GM19025 (cell line): ENCODE data around the gene MAST4.

Experiments
- ATAC-seq: cut with Tn5 transposase; IDR thresholded peaks from one replicate; pipeline ENCODE4 v1.9.1; 2021; ENCODE audit warnings: mild to moderate bottlenecking, low read depth, moderate library complexity; ENCODE audit not compliant: unreplicated experiment

MAST4 gene

DNA sequence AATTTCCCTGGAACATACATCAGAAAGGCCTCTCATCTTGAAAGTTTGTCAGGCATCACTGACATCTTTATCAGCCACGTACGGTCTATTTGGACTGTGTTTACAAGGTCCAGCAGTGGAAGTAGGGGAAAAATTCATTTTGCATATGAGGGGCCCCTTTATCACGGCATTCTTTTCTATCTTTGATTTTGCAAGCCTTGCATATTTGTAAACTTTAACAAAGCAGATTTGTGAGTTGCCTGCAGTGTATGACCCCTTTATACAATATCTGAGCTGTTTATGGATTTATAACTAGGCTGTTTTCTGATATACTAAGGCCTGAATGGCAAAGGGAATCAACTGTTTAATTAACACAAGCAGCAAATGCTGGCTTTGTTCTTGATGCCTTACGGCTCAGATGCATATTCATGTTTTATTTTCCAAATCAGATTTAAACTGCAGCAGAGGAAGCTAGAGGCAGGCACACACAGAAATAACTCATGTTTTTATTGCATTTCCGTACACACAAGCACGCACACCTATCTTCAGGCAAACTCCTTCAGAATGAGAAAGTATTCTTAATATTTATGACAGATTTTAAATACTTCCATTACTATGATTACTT, 539.3 kb downstream of the MAST4 start:
- no peak for ATAC-seq

DNA sequence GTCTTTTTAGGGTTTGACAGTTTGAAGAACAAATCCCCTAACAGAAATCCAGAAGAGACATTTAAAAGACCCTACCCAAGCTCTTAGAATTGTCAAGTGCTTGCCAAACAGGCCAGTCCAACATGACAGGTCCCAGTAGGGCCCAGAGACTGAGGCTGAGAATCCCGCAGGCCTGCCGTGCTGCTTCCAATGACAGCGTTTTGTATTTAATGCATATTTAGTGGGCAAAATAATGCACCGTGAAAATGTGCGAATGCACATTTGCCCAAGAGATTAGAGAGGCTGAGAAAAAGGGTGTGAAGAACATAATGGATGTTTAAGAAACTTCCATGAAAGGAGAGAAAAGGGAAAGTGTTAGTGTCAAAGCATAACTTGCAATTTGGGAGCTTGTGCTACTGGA, 542.8 kb downstream of the MAST4 start:
- ATAC-seq = no peak

DNA sequence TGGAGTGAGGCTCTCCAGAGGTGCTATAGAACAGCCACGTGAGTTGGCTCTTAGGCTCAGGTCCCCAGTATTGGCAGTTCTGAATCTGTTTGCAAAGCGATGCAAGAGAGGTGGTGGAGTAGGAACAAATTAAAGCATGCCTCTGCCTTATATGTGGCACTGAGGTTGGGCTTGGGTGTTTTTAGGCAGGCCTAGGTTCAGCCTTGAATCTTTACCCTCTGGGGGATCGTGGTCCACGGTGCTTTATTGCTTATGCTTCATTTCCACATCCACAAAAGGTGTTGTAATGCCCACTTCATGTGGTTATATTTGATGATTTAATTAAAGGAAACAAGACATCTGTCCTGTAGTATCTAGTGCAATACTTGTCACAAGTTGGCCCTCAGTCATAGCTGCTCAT, 544.2 kb downstream of the MAST4 start:
- ATAC-seq = no peak

DNA sequence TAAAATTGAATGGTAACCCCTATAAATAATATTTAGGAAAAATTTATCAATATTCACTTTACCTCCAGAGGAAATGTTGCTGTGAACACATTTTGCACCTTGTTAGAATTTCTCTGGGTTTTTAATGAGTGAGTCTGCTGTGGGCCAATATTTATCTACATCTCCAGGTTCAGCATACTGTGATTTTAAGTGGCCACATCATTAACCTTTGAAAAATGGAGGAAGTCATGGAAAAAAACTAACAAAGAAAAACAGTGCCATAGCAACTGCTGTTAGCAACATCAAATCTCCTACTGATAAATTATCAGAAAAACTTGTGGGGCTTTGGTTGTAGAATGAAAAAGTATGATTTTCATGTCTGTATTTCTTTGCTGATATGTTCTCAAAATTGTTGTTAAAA, 545.5 kb downstream of the MAST4 start:
- ATAC-seq = no peak

DNA sequence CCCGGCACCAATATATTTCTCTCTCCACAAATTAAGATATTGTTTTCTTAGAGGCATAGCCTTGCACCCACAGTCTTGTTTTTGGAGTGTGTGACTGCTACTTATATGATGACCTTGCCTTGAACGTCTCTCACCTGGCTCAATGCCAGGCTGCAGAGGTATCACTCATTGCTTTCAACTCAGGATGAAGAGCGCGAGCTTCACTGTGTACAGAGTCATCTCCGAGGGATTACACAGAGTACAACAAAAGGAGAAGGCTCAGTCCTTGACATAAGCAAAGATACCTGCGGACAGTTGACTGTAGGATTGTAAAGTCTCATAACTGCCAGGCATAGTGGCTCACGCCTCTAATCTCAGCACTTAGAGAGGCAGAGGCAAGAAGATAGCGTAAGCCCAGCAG, 546.6 kb downstream of the MAST4 start:
- no peak for ATAC-seq

DNA sequence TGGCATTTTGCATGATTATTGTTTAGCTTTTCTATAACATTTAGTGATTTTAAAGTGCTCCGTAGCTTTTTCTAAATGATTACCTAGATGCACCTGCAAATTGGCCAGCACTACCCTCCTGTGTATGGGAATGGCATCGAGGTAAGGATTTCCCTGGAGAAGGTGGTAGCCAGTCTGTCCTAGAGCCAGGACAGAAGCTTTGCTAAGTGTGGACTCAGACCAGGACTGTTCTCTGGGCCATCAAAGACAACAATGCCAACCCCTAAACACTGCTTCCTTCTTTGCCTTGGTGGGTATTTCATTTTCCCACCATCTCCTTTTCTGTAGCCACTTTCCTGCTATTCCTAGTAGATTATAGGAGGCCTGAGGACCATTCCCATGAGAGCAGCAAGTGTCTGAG, 547.4 kb downstream of the MAST4 start:
- no peak for ATAC-seq

DNA sequence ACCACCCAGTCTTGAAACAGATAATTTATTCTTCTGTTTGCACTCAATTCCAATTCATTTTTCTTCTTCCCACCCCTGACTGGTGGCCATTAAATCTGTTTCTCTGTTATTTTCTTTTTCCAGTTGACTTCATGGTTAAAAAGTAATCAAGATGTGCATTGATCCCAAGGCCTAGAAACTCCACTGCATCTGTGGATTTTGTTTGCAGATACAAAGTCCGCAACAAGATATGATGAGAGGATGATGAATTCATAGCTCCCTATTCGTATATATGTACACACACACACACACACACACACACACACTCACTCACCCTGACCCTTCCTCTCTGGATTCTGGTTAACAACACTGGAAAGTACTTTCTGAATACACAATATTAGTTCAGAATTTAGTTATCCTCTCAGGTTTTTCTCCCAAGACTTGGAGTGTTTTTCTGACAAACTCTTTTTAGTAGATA, 548.0 kb downstream of the MAST4 start:
- no peak for ATAC-seq

DNA sequence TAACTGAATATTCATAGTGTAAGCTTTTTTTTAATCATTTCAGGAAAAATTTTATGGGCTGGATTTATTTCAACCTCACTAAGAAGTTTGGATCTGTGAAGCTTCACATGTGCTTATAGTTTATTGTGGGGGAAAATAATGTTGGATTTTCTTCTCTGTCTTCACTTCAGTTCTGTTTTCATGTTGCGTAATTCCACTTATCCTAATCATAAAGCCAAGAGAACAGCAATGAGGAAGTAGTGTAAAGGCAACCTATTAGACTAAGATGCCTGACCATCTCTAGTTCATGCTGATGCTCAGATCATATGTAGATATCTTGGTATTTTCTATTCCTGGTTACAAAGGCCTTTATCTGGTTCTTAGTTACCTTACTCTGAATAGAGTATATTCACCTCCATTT, 550.4 kb downstream of the MAST4 start:
- ATAC-seq = no peak

DNA sequence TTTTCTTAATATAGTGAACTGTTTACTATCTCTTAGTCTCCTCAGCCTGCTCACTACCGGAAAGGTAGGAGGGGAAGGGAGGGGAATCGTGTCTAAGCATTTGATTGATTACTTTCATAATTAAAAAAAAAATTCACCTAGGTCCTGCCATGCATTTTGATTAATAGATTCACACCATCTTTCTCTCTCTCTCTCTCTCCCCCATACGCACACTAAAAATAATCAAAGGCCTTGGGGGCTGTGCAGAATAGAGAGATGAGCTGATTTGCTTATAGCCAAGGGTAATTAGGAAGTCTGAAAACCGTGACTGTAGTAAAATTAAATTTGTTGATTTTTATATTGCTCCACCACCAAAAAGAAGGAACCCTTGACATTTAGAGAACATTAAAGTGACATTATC, 550.8 kb downstream of the MAST4 start:
- ATAC-seq = no peak

DNA sequence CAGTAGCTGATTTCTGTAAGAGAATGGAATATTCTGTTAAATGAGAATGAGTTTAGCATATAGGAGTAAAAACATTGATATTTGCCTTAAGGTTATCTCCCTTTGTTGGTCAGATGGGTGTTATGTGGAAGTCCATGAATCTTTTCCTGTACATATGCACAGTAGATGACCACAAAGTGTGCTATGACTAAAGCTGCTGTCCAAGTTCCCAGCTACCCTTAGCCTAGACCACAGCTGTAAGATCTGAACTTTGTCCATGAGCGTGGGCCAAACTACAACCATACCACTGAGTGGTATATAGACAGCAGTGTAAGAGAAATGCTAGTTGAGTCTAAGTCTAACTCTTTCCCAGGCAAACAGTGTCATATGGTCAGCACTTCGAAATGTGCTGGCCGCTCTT, 551.6 kb downstream of the MAST4 start:
- ATAC-seq = no peak

DNA sequence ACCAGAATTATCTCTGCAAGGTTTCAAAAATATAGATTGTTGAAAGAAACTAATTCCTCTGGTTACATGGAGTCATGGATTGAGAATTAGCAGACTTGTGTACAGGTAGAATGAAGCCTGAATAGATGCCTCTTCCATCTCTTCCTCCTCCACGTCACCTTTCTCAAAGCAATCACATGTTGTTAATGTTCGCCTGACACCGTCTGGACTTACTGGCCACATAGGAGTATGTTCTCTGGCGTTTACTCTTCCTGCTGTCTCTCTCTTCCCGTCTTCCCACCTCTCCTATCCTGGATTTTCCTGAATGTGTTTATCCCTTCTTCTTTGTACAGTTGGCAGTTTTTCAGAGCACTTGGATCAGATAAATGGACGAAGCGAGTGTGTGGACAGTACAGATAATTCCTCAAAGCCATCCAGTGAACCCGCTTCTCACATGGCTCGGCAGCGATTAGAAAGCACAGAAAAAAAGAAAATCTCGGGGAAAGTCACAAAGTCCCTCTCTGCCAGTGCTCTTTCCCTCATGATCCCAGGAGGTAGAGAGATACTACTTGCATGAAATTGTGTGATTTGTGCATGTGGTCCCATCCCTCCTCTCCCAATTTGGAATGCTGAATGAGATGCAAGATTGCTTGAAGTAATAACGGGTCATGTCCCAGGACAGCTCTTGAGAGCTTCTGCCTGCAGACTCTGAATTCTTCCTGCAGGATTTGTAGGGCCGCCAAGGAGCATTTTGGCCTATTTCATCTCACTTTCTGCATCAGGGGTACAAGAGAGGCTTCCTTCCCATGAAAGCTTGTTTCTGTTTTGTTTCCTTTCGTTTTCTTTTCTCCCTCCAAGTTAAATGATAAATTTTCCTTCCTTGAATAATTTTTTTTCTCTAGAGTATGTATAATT, 553.1 kb downstream of the MAST4 start:
- no peak for ATAC-seq

DNA sequence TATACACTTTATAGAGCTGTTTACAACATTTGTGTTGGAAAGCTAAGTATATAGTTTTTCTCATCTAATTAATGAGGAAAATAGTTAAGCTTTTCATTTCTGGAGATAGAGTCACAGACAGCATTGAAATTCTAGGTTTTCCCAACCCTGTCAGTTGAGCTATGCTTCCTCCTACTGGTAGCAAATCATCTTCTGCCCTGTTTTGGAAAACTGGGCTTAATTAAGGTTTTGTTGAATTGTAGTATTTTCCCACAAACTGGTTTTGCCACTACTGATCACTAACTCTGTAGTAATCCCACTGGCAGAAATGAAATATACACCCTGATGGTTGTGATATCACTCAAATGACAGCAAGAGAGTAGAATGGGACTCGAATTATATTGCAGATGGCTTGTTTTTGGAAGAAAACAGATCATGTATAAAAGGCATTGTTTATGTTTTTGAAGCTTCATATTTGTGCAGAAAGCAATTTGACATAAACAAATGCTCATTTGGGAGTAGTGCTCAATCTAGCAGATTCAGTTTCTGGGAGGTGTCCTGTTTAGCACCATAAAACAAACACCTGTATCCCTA, 553.8 kb downstream of the MAST4 start:
- no peak for ATAC-seq

DNA sequence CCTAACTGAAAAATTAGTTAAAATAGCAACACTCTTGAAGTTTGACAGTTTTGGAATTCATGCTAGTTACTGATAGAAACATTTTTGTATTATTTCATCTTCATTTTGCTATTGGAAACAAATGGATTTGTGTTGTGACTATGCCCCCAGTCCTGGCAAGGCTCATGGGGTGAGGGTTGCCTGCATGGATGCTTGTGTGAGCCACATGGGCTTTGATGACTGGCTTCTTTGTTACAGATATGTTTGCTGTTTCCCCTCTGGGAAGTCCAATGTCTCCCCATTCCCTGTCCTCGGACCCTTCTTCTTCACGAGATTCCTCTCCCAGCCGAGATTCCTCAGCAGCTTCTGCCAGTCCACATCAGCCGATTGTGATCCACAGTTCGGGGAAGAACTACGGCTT, 556.2 kb downstream of the MAST4 start:
- ATAC-seq = no peak

DNA sequence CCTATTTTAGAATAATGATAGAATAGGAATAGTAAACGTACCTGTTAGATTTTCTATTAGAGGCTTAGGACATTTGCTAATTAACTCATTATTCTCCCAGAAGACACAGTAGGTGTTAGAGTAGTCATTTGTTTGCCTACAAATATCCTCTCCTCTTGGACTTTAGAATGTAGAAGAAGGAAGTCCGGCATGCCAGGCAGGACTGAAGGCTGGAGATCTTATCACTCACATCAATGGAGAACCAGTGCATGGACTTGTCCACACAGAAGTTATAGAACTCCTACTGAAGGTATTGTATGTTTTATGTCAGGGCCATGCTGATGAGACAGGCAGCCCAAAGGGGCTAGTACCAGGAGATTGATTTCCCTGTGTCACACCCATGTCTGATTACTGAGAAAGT, 557.1 kb downstream of the MAST4 start:
- no peak for ATAC-seq

DNA sequence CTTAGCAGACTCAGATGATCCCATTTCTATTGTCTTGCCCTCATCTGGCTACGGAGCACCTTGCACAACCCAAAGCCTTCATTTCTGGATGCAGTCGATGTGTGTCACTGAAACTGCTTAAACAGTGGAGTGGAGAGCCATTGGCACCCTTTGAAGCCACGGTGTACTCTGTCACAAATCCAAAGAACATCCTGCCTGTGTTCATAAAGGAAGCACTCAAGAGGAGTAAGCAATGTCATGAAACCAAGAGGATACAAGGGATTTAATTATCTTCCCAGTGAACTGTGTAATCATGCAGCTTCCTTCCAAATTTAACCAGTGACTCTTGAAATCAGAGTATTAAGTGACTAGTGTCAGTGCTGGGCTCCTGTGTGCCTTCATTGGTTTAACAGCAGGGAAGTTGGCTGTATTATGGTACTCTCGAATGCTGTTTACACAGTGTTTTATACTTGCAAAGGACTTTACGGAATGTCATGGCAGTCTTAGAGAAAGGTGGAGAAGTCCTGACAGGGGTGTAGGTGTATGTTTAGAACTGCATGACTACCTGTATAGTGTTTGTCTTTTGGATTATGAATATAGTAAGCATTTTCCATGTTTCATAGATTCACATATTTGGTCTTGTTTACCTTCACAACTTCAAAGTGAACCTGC, 558.5 kb downstream of the MAST4 start:
- no peak for ATAC-seq

DNA sequence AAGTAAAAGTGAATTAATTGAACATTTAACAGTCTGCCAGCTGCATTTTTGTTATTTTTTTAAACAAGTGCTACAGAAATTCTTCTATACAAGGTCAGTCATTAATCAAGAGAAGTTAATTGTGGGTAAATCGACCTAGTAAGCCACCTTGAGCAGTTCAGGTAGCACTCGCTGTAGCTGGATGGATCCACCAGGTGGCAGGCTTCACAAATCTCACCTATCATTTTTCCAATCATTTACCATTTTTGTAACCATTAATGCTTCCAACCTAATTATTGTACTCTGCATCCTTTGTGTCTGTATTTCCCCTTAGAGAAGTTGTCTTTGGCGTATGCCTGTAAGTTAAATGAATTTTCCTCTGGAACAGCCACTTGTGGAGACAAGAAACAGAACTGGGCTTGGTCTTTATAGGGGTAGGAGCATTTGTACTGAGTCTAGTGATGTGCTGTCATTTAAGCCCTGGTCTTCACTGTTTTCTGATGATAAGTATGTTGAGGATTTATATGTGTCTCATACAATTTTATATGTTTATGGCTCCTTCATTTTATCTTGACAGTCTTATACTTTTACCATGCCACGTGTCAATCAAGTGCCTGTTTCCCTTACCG, 560.9 kb downstream of the MAST4 start:
- ATAC-seq = no peak

DNA sequence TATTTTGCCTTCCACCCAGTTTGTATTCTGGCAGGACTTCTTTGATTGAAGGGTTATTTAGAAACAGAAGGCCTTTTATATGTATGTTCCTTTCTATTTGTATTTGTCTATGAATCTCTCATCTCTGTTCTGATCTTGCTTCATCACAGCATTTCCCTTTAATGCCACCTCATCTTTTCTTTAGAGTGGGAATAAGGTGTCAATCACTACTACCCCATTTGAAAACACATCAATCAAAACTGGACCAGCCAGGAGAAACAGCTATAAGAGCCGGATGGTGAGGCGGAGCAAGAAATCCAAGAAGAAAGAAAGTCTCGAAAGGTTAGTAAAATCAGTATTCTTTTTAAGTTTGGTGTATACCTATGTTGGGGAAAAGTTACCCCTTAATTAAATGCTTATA, 564.1 kb downstream of the MAST4 start:
- no peak for ATAC-seq

DNA sequence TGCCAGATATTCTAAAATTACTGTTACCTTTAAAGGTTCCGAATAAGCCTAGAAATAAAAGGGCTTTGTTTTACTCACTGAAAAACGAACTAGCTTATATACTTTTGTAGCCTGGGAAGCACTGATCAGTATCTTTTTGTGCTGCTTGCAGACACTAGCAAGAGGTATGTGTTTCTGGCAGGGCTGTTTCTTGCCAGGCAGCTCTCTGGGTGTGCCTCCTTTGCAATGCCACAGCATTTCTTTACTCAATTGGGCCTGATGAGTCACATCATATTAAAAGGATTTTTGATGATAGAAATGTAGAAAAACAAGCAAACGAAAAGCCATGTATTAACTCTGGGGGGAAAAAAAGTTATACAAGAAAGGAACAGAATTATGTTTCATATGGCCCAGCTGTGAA, 564.8 kb downstream of the MAST4 start:
- no peak for ATAC-seq

DNA sequence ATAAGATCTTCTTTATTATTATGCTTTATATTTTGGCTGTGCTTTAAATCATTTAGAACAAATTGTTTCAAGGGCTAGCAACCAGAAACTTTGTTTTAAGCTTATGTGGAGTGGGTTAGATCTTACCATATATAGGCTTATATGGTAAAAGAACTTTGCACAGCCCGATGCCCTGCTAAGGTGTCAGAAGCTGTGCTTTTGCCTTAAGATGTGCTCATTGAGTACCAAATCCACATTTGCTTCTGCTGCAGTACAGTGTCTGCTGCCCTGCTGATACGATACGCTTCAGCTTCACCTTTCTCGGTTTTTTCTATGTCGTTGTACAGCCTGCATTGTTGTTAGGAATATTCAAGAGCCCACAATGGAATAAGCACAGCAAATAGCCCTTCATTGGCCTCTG, 565.6 kb downstream of the MAST4 start:
- no peak for ATAC-seq

DNA sequence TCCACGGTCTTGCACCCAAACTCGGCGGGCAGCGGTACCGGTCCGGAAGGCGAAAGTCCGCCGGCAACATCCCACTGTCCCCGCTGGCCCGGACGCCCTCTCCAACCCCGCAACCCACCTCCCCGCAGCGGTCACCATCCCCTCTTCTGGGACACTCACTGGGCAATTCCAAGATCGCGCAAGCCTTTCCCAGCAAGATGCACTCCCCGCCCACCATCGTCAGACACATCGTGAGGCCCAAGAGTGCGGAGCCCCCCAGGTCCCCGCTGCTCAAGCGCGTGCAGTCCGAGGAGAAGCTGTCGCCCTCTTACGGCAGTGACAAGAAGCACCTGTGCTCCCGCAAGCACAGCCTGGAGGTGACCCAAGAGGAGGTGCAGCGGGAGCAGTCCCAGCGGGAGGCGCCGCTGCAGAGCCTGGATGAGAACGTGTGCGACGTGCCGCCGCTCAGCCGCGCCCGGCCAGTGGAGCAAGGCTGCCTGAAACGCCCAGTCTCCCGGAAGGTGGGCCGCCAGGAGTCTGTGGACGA, 567.1 kb downstream of the MAST4 start:
- ATAC-seq = no peak
